ENCODE results near the gene ARHGAP44. TPM values are rescaled to one million over a fixed set of nuclear protein-coding genes. Genes with fewer than 3 reads are reported as not detected.

ARHGAP44 gene
- total RNA-seq, 1 experiment from 2014 or later: 0.69 TPM

DNA sequence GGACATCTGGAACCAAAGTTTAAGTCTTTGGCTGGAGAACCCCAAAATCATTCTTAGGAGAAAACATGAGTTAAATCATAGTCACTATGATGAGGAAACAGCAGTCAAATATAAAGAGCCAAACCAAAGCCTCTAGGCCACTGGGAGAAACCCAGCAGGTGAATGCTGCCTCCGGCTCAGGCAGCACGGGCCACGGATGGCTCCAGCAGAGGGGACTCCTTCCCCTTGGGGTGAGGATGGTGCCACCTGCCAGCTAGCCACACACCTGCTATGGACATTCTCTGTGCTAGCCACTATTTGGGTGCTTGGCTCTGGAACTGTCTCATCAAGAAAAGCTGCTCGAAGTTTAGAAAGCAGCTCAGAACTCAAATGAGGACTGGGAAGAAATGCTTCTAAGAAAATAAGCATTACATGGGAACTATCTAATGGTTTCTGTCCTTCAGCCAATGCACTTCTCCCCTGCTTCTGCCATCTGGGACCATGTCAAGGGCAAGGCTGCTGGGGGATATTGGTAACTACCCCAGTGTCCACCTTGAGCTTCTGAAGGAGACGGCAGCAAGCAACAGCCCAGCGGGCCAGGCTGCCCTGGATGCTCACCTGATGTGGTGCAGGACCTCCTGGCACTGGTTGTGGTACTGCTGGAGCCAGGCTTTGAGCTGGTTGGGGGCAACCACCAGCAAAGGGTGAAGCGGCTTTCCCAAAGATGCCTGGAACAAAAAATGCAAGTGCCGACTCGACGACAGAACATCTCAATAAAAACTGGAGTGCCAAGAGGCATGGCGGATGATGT, 206.0 kb downstream of the ARHGAP44 start:
- DNase-seq (ENCODE audit: low spot score): no peak

DNA sequence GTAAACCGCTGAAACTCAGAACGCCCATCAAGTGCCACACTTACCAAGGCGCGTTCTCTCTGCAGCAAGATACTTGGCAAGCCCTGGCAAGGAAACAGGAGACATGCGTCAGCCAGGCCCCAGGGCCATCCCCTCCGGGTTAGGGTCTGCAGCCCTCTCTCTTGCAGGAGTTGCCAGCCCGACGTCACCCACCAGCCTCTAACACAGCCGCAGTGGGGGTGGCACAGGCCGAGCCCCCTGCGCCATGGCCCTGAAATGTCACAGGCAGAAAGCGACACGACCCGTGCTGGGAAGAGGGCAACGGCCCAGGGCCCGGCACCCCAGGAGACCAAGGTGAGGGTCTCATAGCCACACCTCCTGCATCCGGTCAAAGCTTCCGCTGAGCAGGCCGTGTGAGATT, 206.6 kb downstream of the ARHGAP44 start:
- no peak for DNase-seq (ENCODE audit: low spot score)

GRCh38 chr17:12996357-12996756, 207.1 kb downstream of the ARHGAP44 start:
- no peak for DNase-seq (ENCODE audit: low spot score)

DNA sequence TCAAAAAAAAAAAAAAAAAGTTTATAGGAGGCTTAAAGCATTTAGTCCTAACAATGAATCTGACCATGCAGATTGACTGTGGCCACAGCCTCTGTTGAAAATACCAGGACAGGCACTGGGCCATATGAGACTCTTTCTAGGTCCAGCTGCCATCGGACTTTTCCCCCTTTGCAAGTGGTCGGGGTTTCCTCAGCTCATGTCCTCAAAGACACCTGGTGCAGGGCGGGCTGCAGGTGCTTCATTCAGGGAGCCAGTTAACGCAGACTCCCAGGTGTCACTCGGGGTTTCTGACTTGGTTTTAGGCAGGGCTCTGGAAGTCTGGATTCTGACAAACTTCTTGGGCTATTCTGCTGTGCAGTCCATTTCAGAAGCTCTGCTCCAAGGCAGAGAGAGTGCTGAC, 207.6 kb downstream of the ARHGAP44 start:
- DNase-seq (ENCODE audit: low spot score): no peak

GRCh38 chr17:12998461-12998860, 209.2 kb downstream of the ARHGAP44 start:
- no peak for DNase-seq (ENCODE audit: low spot score)

GRCh38 chr17:12998874-12999273, 209.6 kb downstream of the ARHGAP44 start:
- DNase-seq (ENCODE audit: low spot score): no peak

GRCh38 chr17:13000561-13000960, 211.3 kb downstream of the ARHGAP44 start:
- no peak for DNase-seq (ENCODE audit: low spot score)

DNA sequence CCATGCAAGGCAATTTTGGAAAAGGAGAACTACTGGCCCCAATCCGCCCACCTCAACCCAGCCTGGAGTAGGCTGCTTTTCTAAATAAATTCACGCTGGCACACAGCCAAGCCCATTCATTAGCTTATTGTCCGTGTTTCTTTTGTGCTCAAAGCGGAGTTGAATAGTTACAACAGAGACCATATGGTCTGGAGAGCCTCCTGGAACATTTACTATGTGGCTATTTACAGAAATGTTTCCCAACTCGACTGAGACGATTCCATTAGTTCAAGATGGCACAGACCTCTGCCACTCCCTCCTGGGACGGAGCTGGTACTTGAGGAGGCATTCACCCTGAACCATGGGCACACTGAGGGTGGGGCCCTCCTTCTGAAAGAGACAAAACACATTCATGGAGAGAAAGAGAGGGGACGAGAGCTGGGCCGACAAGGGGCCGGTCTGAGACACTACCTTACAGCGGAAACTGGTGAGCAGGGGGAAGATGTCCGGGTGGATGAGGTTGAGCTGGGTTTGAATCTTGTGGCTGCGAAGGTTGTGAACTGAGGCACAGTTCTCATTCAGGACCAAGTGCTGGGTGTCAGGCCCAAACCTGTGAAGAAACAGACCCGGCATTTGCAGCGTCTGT, 212.8 kb downstream of the ARHGAP44 start:
- DNase-seq (ENCODE audit: low spot score): no peak

GRCh38 chr17:13002761-13003453, 213.6 kb downstream of the ARHGAP44 start:
- DNase-seq (ENCODE audit: low spot score): peak; percentile 68

DNA sequence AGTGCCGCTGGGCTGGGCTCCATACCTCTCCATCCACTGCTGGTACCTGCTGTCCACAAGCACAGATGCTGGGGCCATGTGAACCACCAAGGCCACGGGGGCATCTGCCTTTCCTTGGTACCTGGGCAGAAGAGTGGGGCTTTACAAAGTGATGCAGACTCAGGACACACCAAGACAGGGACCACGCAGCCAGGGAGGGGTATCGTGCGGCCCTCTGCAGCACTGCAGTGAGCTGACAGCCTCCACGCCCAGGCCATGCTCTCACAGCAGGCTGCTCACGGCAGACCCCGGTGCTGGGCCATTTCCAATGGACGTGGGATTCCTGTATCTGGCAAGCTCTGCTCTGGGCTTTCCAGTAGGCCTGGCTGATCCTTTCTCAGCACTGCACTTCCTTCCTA, 214.2 kb downstream of the ARHGAP44 start:
- no peak for DNase-seq (ENCODE audit: low spot score)

DNA sequence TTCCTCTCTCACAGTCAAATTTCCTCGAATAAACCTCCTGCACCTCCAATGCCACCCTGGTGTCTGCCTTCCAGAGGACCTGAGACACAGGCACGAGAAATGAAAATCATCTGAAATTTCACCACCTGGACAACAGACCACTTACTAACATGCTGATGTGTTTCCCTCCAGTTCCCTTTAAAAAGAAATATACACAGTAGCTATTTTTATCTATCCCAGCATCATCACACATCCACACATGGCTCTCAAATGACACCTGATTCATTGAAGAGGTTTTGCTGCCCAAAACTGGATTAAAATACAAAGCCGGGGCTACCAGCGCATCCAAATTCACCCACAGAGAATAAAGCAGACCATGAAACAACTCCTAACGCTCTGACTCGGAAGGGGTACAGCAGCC, 214.6 kb downstream of the ARHGAP44 start:
- DNase-seq (ENCODE audit: low spot score): no peak

DNA sequence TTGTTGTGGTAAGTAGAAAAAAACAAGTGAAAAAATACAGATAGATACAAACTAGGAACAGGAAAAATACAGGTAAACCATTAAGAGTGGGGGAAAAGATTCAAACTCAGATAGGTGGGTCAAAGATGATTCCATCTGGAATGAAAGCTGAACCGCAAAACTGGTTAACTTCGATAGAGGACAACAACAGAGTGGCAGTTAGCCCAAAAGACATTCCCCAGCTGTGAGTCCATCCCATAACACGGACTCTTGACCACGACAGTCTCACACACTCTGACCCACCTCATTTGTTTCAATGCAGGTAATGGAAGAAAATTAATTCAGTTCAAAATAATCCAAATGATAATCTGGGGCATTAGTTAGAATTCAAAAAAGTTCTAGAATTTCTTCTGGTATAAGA, 215.0 kb downstream of the ARHGAP44 start:
- no peak for DNase-seq (ENCODE audit: low spot score)

DNA sequence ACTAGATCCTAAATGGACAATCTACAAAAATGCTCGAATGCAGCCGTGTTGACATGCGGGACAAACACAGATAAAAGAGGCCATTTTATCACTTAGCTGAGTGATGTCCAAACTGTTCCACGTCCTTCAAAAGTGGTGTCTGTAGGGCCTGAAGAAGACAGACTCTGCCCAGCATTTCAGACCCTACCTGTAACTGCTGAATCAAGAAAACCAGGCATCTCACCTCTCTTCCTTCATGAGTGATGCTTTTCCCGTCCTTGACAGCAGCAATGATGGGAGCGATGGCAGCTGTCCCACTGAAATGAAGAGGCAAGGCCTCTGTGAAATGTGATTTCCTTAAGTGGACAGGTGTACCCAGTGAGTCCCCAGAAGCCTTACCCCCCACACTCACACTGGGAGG, 216.2 kb downstream of the ARHGAP44 start:
- no peak for DNase-seq (ENCODE audit: low spot score)

DNA sequence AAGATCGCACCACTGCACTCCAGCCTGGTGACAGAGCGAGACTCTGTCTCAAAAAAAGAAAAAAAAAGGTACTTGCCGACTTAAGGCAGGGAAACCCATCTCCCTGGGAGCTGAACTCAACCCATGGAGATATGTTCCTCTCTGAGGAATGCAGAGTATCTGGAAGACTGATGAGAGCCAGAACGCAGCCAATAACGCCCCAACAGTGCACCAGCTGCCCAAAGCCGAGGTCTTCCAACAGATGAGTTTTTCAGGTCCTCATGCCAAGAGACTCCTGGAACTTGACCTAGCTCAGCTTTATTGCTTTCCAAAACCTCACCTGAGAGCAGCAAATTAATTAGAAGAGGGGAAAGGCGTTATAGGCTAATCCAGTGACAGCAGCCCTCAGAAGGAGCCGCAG, 219.2 kb downstream of the ARHGAP44 start:
- no peak for DNase-seq (ENCODE audit: low spot score)

DNA sequence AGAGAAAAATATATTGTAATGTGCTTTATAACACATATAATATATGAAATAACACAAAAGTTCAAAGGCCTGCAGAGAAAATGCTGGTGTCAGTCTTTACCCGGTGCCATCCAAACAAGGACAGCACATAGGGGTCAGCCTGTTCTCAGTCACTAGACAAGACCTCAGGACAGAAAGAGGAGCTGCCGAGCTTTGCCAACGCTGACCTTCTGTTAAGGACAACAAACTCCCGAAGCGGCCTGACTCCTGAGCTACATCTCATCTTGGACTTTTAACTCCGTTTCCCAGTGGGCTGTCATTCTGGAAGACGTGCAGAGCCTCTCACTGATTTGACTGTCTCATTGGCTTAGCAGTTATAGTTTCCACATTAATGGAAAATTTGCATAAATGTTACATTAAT, 221.7 kb downstream of the ARHGAP44 start:
- no peak for DNase-seq (ENCODE audit: low spot score)

GRCh38 chr17:13014801-13015200, 225.5 kb downstream of the ARHGAP44 start:
- DNase-seq (ENCODE audit: low spot score): no peak

DNA sequence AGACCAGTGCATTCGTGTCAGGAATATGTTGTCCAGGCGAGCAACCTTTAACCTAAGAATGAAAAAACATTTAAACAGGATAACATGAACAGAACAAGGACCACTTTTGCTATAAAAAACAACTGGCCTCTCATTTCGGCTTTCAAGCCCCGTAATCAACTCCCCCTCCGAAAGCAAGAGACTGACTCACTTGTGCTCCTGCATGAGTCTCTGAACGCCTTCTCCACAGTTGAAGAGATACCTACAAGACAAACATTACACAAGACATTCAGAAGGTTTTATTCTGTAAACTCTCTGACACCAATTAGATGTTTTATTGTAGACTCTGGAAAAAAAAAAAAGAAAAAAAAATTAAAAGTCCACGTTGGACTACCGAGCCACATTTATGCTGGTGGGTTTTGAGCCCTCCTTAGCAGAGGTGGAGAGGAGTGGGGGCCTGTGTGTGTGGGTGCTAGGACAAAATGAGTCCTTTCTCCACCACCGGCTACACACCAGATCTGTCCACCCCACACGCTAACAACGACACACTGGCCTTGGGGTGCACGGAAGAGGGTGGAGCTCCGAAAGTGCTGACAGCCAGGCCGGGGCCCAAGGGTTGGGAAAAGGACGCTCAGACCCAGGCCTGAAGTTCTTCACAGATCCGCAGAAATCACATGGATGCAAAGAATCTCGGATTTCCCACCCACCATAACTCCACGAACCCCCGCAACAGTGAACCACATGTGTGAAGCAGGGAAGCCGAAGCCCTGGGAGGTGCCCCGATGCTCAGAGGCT, 227.8 kb downstream of the ARHGAP44 start:
- no peak for DNase-seq (ENCODE audit: low spot score)

- peak; percentile 98 for DNase-seq (ENCODE audit: low spot score)
Measured at GRCh38 chr17:13017655-13018459, 228.6 kb downstream of the ARHGAP44 start, which contains the start of gene ELAC2. Gene ELAC2, minus strand, starts transcription at chr17:13018027. Its CDS starts 80 bp downstream, at chr17:13017947.

DNA sequence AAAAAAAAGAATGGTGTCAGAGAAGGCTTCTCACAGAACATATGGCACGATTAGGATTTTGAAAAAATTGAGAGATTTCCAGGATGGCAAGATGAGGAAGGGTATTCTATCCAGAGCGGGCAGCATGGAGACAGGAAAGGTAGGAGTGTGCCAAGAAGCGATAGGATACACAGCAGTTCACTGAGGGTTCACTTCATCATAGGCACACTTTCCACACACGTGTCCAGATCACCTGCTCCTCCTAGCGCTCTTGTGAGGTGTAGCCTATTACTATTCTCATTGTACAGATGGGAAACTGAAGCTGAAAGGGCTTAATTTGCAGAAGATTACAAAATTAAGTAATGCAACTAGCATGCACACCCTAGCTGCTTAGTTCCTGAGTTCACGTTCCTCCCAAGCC, 234.7 kb downstream of the ARHGAP44 start:
- no peak for DNase-seq (ENCODE audit: low spot score)

DNA sequence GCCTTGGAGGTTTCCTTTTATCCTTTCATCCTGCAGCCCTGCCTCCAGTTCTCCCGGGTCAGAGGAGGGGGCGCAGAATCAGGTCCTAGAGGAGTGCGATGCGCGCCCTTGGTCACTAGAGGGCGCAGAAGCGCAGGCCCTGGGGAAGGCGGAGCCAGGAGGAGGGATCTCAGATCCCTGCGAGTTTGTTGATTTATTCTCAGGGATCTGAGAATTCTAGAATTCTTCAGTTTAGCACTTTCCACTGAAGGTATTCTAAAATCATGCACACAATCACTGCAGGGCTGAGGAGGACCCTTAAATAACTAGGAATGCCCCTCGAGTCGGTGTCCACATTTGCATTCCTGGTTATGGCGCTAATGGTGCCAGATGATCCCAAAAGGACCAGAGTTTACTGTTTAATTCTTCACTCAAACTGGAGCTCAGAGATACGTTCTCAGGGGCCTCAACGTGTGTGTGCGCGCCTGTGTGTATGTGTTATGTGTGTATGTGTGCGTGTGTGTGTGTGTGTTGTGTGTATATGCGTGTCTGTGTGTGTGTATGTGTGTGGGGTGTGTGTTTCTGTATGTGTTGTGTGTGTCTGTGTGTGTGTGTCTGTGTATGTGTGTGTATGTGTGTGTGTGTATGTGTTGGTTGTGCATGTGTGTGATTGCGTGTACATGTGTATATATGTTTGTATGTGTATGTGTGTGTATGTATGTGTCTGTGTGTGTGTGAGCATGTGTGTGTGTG, 235.4 kb downstream of the ARHGAP44 start:
- peak; percentile 46 for DNase-seq (ENCODE audit: low spot score)

GRCh38 chr17:13025258-13025627, 235.9 kb downstream of the ARHGAP44 start:
- no peak for DNase-seq (ENCODE audit: low spot score)
